HG02885 (cell line): ENCODE measurements around the gene ZNF710.

ENCODE experiments used
- ATAC-seq: cut with Tn5 transposase; IDR thresholded peaks from one replicate; pipeline ENCODE4 v1.9.1; 2021; ENCODE audit warnings: mild to moderate bottlenecking; ENCODE audit not compliant: unreplicated experiment, poor library complexity

The ZNF710 gene

DNA sequence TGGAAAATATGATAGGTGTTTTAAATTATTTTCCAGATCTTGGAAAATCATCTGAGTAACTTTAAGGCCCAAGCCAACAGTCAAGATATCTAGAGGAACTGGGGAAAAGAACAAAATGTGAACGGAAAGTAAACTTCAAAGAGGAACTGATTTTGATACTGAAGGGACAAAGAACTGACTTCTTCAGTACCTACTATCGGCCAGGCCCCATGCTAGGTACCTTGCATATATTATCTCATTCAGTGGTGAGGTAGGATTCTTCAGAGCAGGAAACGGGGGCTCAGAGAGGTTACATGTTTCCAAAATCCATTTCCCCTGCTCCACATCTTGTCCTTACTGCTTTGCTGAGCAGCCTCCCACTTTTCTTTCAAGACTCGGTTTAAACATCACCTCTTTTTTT, 9.8 kb upstream of the ZNF710 start:
- ATAC-seq = no peak

DNA sequence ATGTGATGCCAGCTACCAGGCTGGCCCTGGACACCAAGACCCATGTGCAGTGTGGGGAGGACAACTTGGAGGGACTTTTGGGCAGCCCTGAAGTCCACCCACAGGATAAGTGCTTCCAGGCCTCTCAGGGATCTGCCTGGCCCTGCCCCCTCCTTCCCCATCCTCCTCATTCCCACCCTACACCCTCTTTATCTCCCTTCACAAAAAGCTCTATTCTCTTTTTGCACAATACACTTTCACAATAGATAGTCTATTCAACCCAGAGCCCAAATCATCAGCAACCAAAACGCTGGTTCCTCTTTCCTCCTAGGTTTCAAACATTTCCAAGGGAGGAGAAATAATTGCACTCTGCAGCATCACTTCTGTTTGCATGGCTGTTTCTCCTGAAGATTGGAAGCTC, 7.8 kb upstream of the ZNF710 start:
- ATAC-seq = no peak

DNA sequence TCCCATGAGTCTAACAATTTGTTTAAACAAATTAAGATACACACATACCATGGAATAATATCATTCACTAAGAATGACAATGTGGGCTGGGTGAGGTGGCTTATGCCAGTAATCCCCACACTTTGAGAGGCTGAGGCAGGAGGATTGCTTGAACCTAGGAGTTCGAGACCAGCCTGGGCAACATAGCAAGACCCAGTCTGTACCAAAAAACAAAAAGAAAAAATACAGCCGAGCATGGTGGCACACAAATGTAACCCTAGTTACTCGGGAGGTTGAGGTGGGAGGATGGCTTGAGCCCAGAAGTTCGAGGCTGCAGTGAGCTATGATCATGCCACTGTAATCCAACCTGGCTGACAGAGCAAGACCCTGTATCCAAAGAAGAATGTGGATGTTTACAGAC, 4.0 kb upstream of the ZNF710 start:
- ATAC-seq = no peak

DNA sequence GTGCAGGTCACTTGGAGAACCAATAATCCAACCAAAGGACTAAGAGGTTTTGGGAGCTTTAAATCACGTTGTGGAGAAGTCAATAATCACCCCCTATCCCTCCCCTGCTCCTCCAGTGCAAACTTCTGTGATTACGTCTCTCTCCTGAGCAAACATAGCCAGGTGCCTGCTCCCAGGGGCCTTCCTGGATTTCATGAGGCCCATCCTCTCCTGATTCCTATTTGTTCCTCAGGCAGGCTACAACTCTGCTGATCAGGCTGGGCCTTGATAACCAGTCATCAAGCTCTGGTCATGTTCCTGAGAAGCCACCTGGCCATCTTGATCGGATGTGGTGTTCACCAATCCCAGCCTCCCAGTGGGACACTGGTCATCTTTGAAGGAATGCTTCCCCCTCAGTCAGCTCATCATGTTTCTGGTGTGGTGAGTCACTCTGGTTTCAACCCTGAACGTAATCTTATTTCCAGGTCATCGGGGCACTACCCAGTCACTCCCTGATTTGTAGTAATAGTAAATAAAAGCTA, 2.9 kb upstream of the ZNF710 start:
- no peak for ATAC-seq

DNA sequence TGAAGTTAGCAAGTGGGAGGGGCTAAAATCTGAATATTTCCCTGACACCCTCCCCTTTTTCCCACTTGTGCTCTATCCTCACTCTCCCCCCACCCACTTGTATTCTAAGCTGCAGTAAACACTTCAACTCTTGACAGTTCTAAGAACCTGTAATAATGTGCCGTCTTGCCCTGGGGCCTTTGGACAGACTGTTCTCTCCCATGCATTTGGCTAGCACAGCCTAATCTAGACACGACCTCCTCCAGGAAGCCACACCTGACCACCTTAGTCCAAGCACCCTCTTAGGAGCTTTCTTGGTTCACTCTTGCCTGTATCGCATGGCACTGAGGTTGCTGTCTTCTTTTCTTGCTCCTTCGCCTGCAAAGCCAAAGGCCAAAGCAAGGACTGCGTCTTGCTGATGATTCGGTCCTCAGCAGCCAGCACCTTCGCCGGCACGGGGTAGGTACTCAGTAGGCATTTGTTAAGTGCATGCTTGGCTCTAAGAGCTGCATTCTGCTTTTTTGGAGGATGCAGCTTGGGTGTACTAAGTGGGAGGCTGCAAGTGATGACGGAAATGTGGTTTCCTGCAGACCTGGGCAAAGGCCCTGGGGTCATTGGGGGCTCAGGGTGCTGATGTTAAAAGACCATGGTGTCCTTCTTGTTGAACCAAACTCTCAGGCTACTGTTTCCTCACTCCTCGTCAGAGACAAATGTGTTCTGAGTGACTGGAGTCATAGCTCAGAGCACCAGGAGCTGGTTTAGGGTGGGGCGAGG, 2.0 kb upstream of the ZNF710 start:
- no peak for ATAC-seq

DNA sequence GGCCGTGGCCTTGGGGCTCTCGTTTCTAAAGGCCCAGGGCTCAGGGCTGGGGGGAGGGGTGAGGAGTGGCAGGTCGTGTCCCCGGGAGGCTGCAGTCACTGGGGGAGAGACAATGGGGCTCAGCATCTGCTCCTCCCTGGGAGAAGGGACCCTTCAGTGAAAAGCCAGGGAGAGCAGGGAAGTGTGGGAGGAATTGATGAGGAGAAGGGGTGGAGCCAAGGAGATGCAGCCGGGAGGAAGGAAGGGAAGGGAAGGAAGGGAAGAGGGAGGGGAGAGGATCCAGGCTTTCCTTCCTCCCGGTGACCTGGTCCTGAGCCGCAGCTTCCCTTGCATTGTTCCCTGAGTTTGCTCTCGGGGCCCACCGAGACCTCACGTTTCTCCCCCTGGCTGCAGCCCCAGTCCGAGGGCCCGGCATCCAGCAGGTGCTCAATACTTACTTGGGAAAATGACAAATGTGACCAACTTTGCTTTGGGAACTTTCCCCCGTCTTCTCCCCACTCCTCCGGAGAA, 1.4 kb upstream of the ZNF710 start:
- no peak for ATAC-seq

DNA sequence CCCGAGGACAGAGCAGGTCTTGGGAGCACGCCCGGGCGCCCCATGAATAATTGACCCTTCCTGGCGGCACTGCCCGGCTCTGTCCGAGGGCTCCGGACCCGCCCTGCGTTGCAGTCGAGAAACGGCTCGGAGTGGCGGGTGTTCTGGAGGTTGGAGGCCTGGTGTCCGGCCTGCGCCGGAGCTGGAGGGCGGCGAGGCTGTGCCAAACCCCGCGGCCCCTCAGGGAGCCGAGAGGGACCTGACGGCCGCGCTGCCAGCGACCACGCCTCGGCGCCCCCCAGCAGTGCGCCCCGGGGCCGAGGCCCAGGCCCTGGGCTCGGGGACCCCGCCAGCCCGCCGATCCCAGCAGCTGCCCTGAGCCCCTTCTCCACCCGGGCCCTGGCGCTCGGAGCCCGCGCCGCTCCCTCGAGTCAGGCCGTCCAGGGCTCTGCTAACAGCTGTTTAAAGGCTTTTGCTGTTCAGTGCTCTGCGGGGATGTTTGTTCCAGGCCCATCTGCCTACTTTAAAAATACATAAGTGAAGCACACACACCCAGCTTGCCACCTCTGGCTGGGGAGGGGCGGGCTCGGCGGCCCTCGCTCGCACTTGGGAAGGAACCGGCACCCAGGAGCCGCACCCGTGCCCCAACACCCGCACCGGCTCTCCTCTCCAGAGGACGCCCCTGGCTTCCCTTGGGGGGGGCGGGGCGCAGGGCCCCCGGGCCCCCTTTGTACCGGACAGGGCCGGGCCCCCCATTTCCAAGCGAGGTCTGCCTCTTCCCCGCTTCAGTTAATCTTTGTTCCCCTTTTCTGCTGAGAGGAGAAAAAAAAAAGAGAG, 730 bp upstream of the ZNF710 start:
- ATAC-seq = no peak

DNA sequence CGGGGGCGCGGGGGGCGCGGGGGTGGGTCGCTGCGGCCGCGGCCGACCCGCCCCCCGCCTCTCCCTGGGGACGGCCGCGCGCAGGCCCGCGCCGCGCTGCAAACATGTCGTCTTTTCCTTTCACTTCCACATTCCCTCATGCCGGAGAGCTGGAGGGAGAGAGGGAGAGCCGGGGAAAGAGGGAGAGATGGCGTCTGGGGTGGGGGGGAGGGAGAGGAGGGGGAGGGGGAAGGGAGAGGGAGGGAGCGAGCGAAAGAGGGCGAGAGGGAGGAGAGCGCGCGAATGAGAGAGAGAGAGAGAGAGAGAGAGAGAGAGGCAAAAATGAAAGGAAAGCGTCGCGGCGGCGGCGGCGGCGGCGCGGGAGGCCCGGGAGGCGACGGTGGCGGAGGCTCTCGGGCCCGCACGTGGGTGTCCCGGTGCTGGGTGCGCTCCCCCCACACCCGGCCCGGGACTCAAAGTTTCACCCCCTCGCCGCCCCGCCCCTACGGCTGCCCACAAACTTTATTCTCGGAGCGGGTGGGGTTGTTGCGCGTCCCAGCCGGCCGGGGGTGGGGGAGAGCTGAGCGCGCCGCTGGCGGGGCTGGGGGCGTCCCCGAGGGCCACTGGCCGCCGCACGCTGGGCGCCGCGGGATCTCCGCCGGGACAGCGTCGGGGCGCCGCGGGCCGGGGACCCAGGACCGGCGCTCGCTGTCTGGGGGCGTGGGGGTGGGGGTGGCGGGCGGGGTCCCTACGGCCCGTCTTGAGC, 731 bp downstream of the ZNF710 start:
- ATAC-seq = peak; percentile 40

DNA sequence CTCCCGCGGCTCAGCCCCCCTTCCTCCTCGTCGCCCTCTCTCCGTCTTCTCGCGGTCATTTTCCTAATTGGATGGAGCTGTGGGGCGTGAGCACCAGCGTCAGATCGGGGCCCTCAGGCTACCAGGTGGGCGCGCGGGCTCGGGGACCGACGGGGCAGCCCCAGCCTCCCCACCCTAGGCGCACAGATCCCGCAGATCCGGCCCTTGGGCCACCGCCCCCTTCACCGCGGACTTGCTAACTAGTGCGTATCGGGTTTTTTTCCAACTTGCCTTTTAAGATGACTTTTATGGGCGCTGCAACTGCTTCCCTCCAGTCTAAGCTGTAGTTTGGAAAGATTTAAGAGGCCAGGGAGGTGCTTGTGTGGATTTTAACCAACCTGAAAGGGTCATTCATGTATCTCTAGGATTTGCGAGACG, 1.3 kb downstream of the ZNF710 start:
- peak; percentile 45 for ATAC-seq

DNA sequence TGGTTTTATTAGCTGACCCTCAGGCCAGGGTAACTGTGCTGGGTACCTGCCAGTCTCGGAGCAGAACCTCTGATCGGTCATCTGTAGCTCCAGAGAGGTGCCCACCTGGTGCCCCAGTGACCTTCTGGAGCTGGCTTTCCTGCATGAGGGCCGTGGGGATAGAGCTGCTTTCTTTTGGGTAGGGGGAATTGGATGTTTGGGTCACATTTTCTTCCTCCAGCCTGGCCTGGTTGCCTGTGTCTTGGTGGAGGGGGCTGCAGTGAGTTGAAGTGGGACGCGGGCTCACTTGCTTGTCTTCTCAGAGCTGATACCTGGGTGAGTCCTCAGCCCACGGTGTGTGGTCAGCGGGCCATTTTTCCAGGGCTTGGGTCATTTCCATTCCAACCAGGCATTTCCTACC, 2.6 kb downstream of the ZNF710 start:
- ATAC-seq = no peak

DNA sequence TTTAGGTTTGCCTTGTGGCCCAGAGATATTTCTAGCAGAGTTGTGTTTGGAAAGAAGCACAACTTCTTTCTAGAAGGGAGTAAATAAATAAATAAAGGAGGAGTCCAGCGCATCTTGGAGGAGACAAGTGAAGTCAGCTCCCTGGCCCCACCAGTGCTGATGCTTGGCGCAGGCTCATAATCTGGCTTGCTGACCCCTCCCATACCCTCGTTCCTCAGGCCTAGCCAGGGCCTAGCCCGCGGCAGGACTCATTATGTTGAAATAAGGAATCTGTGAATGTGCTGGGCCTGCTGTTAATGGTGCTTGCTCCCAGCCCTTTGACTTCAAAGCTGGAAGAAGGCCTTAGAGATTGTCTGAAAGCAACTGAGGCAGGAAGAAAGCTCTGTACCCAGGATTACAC, 3.1 kb downstream of the ZNF710 start:
- ATAC-seq = no peak

DNA sequence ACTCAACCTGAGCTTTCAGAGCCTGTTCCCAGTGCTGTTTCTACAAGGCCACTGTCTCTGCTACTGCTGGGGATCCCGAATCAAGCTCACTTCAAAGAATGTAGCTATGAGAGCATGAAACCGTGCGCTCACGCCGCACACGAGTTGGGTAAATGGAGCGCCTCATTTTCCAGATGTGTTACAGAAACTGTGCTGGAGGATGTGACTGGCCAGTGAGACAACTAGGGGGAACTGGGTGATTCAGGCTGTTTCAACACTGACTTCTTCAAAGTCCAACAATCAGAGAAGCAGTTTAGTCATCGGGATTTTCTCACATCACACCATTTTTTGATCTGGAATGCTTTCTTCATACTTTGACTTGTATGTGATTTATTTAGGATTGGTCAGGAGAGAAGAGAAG, 3.5 kb downstream of the ZNF710 start:
- no peak for ATAC-seq

DNA sequence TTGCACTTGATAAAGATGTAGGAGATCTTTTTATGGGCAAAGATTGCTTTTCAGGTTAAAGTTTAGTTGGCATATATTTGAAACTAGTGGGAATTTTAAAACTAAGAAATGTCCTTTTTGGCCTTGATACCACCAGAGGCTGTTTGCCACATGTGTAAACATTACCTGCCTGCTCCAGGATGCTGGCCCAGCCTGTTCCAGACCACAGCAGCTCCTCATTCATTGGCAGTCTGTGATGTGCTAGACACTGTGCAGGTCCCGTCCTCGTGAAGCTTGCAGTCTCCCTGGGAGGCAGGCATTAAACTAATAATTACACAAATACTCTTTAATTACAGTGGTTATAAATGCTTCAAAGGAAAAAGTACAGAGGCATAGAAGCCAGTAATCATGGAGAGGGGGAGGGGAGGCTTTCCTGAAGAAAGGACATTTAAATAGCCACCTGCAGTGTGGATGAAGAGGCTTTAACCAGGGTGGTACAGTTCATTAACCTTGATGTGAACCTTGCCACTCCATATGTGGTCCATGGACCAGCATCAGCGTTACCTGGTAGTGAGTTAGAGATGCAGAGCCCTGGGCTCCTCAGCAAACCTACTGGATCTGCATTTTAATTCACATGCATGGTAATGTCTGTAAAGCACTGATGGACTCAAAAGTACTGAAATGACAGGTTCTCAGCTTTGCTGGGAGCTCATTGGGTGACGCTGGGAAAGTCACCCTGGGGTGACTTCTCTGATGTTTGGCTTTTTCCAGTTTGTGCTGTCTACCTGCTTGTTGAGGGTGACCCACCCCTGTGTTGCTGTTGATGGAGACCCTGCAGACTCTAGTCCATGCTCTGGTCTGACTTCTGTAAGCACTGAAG, 5.3 kb downstream of the ZNF710 start:
- ATAC-seq = no peak

DNA sequence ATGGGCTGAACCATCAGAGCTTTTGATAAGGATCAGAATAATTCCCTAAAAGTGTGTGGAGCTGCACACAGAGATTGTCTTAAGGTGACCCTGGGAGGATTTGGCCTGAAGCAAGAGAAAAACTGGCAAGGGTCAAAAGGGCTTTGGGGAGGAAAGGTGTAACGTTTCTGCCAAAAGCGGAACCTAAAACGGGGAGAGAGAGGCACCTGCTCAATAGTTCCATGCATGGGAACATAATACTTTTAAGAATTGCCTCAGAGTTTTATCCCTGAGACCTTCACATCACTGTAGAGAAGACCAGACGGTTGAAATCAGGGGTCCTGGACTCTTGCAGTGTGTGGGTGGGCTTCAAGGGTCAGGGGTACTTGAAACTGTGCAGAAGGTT, 5.9 kb downstream of the ZNF710 start:
- no peak for ATAC-seq

DNA sequence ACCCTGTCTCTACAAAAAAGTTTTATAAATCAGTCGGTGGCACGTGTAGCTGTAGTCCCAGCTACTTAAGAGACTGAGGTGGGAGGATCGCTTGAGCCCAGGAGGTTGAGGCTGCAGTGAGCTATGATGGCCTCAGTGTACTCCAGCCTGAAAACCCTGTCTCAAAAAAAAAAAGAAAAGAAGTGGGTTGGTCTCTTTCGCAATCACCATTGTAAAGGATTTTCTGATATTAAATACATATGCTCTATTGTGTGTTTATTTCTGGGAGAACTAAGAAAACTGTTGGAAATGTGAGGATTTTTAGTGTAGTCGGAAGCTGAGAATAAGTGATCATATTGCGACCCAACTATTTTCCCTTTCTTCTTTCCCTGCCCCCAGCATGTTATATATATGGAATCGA, 7.5 kb downstream of the ZNF710 start:
- ATAC-seq = no peak

DNA sequence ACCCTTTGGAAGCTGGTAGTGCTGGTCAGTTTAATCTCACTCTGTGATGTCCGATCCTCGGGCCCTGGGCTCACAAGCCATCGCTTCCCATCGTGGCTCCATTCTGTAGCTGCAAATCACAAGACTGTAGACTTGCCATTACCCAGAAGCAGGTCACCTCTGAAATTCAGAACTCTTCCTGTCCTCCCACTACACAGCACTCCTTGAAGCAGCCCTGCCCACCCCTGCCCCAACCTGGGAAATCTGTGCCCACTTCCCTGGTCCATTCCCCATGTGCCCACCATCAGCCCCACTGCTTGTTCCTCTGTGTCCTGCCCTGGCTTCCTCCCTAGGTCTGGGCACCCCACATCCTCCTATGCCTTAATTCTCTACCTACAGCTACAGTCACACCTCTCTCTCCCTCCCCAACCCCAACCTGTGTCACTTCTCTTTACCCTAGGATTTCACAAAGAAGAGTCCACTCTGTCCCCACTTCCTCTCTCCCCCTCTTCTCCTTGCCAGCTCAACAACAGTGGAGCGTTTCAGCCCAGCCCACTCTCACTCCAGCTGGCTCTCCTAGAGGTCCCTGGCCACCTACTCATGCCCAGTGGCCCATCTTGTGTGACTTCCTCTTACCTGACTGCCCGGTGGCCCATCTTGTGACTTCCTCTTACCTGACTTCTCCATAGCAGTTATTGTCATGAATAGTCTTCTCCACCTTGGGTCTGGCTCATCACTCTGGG, 8.3 kb downstream of the ZNF710 start:
- no peak for ATAC-seq

DNA sequence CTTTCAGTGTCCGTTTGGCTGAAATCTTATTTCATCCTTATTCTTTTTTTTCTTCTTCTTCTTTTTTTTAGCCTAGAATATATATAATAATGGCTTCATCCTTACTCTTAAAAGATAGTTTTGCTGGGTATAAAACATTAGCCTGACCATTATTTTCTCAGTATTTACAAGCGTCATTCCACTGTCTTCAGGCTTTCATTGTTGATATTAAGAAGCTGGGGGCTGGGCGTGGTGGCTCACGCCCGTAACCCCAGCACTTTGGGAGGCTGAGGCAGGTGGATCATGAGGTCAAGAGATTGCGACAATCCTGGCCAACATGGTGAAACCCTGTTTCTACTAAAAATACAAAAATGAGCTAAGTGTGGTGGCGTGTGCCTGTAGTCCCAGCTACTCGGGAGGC, 10.6 kb downstream of the ZNF710 start:
- ATAC-seq = no peak

DNA sequence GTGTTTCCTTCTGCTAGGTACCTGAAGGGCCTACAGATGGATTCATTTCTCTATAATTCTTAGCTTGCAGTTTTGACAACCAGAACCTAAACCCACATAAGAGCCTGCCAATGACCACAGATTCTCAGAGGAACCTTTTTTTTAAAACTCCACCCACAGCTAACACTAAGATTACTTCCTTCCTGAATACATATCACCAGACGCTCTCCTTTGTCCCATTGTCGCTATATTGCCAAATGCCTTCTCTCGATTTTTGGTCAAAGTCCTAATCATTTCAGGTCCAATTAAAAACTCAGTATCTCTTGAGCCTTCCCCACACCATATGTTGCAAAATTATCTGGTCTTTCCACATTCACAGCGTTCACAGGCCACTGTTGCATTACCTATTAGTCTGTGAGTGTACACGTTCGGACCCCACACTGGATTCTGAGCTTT, 12.4 kb downstream of the ZNF710 start:
- ATAC-seq = no peak

DNA sequence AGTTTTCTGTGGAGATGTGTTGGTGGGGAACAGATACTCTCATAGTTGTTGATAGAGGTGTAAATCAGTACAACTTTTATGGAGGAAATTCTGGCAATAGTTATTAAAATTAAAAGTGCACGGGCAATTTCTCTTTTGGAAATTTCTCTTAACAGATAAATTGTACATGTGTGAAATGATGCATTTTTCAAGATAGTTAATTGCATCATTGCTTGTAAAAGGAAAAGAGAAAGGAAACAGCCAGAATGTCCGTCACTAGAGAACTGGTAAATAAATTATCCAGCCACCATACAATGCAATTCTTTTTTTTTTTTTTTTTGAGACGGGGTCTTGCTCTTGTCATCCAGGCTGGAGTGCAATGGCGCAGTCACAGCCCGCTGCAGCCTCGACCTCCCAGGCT, 14.2 kb downstream of the ZNF710 start:
- ATAC-seq = no peak
